Measurements from ENCODE around the gene MIA2. TPM values are rescaled to one million over a fixed set of nuclear protein-coding genes. Genes with fewer than 3 reads are reported as not detected.

Gene MIA2
- total and polyA plus RNA-seq, 4 donors = 39.2 to 106 (median 56.4) TPM

- H3K9me3 ChIP-seq (ENCODE audit: control insufficient read depth in 4 of 4, low read length in 3 of 4) = no peaks in the 10 kb centered on the region
- no peak overlapping the region for H3K4me3 ChIP-seq (ENCODE audit: low read depth in 1 of 3, low read length in 3 of 3)
- H3K9ac ChIP-seq (ENCODE audit: low read depth in 1 of 2, low read length in 2 of 2) = no peak overlapping the region
- H3K4me1 ChIP-seq (ENCODE audit: control insufficient read depth in 4 of 4, insufficient read depth in 4 of 4, low read length in 3 of 4) = peaks cover 2 to 9% (median 4%) of the 10 kb centered on the region in 4 donors
- H3K36me3 ChIP-seq (ENCODE audit: control insufficient read depth in 4 of 4, insufficient read depth in 3 of 4, low read depth in 1 of 4, low read length in 3 of 4) = peaks cover 0 to 24% (median 8%) of the 10 kb centered on the region in 4 donors
- TF ChIP-seq SP1 (IDR thresholded peaks at IDR 0.05) = no peak
- no peak for TF ChIP-seq EGR1 (IDR thresholded peaks at IDR 0.05; ENCODE audit: low read depth in 2 of 2)
- no peak for TF ChIP-seq HNF4G (IDR thresholded peaks at IDR 0.05)
- no peak for TF ChIP-seq FOXA2 (IDR thresholded peaks at IDR 0.05)
- TF ChIP-seq, protein P1, sequence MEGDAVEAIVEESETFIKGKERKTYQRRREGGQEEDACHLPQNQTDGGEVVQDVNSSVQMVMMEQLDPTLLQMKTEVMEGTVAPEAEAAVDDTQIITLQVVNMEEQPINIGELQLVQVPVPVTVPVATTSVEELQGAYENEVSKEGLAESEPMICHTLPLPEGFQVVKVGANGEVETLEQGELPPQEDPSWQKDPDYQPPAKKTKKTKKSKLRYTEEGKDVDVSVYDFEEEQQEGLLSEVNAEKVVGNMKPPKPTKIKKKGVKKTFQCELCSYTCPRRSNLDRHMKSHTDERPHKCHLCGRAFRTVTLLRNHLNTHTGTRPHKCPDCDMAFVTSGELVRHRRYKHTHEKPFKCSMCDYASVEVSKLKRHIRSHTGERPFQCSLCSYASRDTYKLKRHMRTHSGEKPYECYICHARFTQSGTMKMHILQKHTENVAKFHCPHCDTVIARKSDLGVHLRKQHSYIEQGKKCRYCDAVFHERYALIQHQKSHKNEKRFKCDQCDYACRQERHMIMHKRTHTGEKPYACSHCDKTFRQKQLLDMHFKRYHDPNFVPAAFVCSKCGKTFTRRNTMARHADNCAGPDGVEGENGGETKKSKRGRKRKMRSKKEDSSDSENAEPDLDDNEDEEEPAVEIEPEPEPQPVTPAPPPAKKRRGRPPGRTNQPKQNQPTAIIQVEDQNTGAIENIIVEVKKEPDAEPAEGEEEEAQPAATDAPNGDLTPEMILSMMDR (IDR thresholded peaks at IDR 0.05; ENCODE audit: low read depth, low read length, missing input control) = no peak
- TF ChIP-seq GABPA (IDR thresholded peaks at IDR 0.05 in 1 of 2, conservative IDR thresholded peaks at IDR 0.05 in 1 of 2) = no peak
- no peak for TF ChIP-seq RAD21 (IDR thresholded peaks at IDR 0.05)
- no peak for TF ChIP-seq REST (IDR thresholded peaks at IDR 0.05)
- TF ChIP-seq RXRA (IDR thresholded peaks at IDR 0.05) = no peak
- no peak for DNase-seq (ENCODE audit: low spot score)
- H3K27me3 ChIP-seq (ENCODE audit: control insufficient read depth in 4 of 4, insufficient read depth in 4 of 4, low read length in 3 of 4) = no peaks in the 10 kb centered on the region
- H3K27ac ChIP-seq (ENCODE audit: low read depth in 1 of 2, low read length in 2 of 2) = no peak overlapping the region
- 43% methylated on average over 1 of the region's 1 CpG for WGBS
These were observed 7.9 kb downstream of the MIA2 start for GRCh38 chr14:39241637-39242036.

DNA sequence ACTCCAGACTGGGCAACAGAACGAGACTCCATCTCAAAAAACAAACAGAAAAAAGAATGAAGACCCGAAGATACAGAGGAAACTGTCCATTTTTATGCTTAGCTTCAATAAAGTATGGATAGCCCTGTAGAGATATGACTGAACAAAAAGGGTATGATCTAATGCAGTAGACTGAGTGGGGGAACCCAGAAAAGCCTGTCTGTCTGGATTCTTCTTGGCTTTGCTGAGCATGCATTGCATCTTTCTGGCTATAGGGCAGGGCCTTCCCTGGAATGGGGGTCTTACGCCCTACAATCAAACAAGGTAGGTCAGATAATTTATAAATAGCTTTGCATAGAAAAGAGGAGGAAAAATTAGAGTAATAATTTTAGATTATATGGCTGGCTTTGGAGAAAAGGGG is 10.1 kb downstream of the MIA2 start:
- H3K4me1 ChIP-seq (ENCODE audit: control insufficient read depth in 4 of 4, insufficient read depth in 4 of 4, low read length in 3 of 4) = peaks cover 0 to 4% (median 1%) of the 10 kb centered on the region in 4 donors
- WGBS = 89% methylated on average over 3 of the region's 3 CpGs
- TF ChIP-seq FOXA2 (IDR thresholded peaks at IDR 0.05) (no peak), FOXA1 (IDR thresholded peaks at IDR 0.05) (no peak), HNF4A (conservative IDR thresholded peaks at IDR 0.05) (no peak), TAF1 (conservative IDR thresholded peaks at IDR 0.05) (no peak), GABPA (IDR thresholded peaks at IDR 0.05 in 1 of 2, conservative IDR thresholded peaks at IDR 0.05 in 1 of 2) (no peak), YY1 (IDR thresholded peaks at IDR 0.05) (no peak), EGR1 (IDR thresholded peaks at IDR 0.05; ENCODE audit: low read depth in 2 of 2) (no peak), RAD21 (IDR thresholded peaks at IDR 0.05) (no peak), NR2F2 (IDR thresholded peaks at IDR 0.05) (no peak), RXRA (IDR thresholded peaks at IDR 0.05) (no peak)
- TF ChIP-seq, protein P2, sequence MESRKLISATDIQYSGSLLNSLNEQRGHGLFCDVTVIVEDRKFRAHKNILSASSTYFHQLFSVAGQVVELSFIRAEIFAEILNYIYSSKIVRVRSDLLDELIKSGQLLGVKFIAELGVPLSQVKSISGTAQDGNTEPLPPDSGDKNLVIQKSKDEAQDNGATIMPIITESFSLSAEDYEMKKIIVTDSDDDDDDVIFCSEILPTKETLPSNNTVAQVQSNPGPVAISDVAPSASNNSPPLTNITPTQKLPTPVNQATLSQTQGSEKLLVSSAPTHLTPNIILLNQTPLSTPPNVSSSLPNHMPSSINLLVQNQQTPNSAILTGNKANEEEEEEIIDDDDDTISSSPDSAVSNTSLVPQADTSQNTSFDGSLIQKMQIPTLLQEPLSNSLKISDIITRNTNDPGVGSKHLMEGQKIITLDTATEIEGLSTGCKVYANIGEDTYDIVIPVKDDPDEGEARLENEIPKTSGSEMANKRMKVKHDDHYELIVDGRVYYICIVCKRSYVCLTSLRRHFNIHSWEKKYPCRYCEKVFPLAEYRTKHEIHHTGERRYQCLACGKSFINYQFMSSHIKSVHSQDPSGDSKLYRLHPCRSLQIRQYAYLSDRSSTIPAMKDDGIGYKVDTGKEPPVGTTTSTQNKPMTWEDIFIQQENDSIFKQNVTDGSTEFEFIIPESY (IDR thresholded peaks at IDR 0.05) = no peak
- TF ChIP-seq, protein P1 (IDR thresholded peaks at IDR 0.05; ENCODE audit: low read depth, low read length, missing input control) = no peak

More for the DNA sequence above, 10.1 kb downstream of the MIA2 start:
- no peaks in the 10 kb centered on the region for H3K27me3 ChIP-seq (ENCODE audit: control insufficient read depth in 4 of 4, insufficient read depth in 4 of 4, low read length in 3 of 4)
- no peaks in the 10 kb centered on the region for H3K9me3 ChIP-seq (ENCODE audit: control insufficient read depth in 4 of 4, low read length in 3 of 4)
- H3K9ac ChIP-seq (ENCODE audit: low read depth in 1 of 2, low read length in 2 of 2) = no peak overlapping the region
- no peak for DNase-seq (ENCODE audit: low spot score)
- H3K36me3 ChIP-seq (ENCODE audit: control insufficient read depth in 4 of 4, insufficient read depth in 3 of 4, low read depth in 1 of 4, low read length in 3 of 4) = peaks cover 1 to 39% (median 19%) of the 10 kb centered on the region in 4 donors
- H3K27ac ChIP-seq (ENCODE audit: low read depth in 1 of 2, low read length in 2 of 2) = no peak overlapping the region
- H3K4me3 ChIP-seq (ENCODE audit: low read depth in 1 of 3, low read length in 3 of 3) = no peak overlapping the region

All from liver (tissue), 9 donors.